GM19438 (cell line): ENCODE data around the gene HINFP.
"Not testable (repeated sequence)": the region's sequence is repeated elsewhere in the genome, so short reads cannot be mapped to it uniquely, and the experiment has no call there.

Experiments used
- ATAC-seq: cut with Tn5 transposase; IDR thresholded peaks from one replicate; pipeline ENCODE4 v1.9.1; 2021; ENCODE audit warnings: low read depth; ENCODE audit not compliant: unreplicated experiment

Gene HINFP

GRCh38 chr11:119180729-119181676, 59.6 kb downstream of the HINFP start:
- no peak for ATAC-seq

GRCh38 chr11:119181677-119182412, 60.5 kb downstream of the HINFP start:
- no peak for ATAC-seq

GRCh38 chr11:119184399-119184798, 63.0 kb downstream of the HINFP start:
- ATAC-seq = not testable (repeated sequence)
